NB4 (cell line): ENCODE data around the gene TRPC4AP.

Source experiments
- POLR2A ChIP-seq: IDR thresholded peaks from 2 replicates; pipeline ENCODE4 v1.6.1; 2011; ENCODE audit warnings: mild to moderate bottlenecking; ENCODE audit not compliant: insufficient read length; ENCODE audit errors: extremely low read depth
- TF ChIP-seq, protein P1 (sequence below): IDR thresholded peaks from one replicate; pipeline ENCODE4 v1.5.1; 2012; ENCODE audit warnings: low read depth, low read length

GRCh38 chr20:35000922-35001595 lies 91.5 kb downstream of the TRPC4AP start:
- TF ChIP-seq, protein P1, sequence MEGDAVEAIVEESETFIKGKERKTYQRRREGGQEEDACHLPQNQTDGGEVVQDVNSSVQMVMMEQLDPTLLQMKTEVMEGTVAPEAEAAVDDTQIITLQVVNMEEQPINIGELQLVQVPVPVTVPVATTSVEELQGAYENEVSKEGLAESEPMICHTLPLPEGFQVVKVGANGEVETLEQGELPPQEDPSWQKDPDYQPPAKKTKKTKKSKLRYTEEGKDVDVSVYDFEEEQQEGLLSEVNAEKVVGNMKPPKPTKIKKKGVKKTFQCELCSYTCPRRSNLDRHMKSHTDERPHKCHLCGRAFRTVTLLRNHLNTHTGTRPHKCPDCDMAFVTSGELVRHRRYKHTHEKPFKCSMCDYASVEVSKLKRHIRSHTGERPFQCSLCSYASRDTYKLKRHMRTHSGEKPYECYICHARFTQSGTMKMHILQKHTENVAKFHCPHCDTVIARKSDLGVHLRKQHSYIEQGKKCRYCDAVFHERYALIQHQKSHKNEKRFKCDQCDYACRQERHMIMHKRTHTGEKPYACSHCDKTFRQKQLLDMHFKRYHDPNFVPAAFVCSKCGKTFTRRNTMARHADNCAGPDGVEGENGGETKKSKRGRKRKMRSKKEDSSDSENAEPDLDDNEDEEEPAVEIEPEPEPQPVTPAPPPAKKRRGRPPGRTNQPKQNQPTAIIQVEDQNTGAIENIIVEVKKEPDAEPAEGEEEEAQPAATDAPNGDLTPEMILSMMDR: no peak
- TF ChIP-seq POLR2A: no peak
